ENCODE measurements around the gene HMX3. TPM values are rescaled to one million over a fixed set of nuclear protein-coding genes. Genes with fewer than 3 reads are reported as not detected.

The HMX3 gene
- total and polyA plus RNA-seq, 2 of the 8 experiments (the other 6 are each of a cell fraction or from before 2014, with no cell fraction given), result 0.05 TPM; not detected in 1

GRCh38 chr10:123126246-123126645 lies 9.5 kb upstream of the HMX3 start:
- WGBS, 2 experiments (ENCODE audit: extremely low coverage in 1 of 2, insufficient coverage in 1 of 2, insufficient read length in 1 of 2, insufficient replicate concordance in 2 of 2, low coverage in 1 of 2, low lambda C conversion rate in 2 of 2, missing lambda C conversion rate in 1 of 2), result 92% methylated on average over 5 of the region's 5 CpGs; no CpG with 5 or more reads in 1 of the 2 experiments
- Histone ChIP-seq H2BK20ac (ENCODE audit: low read length) (no peak overlapping the region), H4K91ac (replicated peaks; ENCODE audit: insufficient read length, low read length) (no peak overlapping the region), H2BK5ac (ENCODE audit: low read depth, low read length) (no peak overlapping the region), H3K4me3 (ENCODE audit: extremely low read depth in 1 of 4, insufficient read depth in 2 of 4, low read depth in 3 of 4, low read length in 4 of 4) (no peak overlapping the region), H4K20me1 (replicated peaks in 1 of 2; ENCODE audit: control insufficient read depth in 1 of 2, insufficient read depth in 2 of 2, low read length in 2 of 2) (no peaks in the 10 kb centered on the region), H3K27me3 (replicated peaks in 1 of 4; ENCODE audit: control insufficient read depth in 3 of 4, extremely low read depth in 1 of 4, insufficient read depth in 3 of 4, low read length in 3 of 4) (peaks cover 2 to 10% (median 4%) of the 10 kb centered on the region in 4 experiments), H3K56ac (replicated peaks; ENCODE audit: insufficient read length, low read depth, low read length) (no peak overlapping the region), H3K18ac (ENCODE audit: extremely low read depth, low read length) (no peak overlapping the region), H3K9me3 (ENCODE audit: insufficient read depth in 2 of 2, low read depth in 1 of 2, low read length in 1 of 2) (no peaks in the 10 kb centered on the region), H3K36me3 (ENCODE audit: control insufficient read depth in 2 of 4, insufficient read depth in 4 of 4, low read length in 3 of 4) (no peaks in the 10 kb centered on the region), H2AK5ac (ENCODE audit: low read depth, low read length) (no peak overlapping the region), H3K79me2 (ENCODE audit: control insufficient read depth in 1 of 2, insufficient read depth in 2 of 2, low read length in 2 of 2) (no peaks in the 10 kb centered on the region), H3K23ac (ENCODE audit: insufficient read length) (no peak overlapping the region), H2BK15ac (ENCODE audit: low read length) (no peak overlapping the region), H2AFZ (ENCODE audit: low read length) (no peak overlapping the region), H3K27ac (ENCODE audit: low read depth, low read length) (no peak overlapping the region), H2BK12ac (ENCODE audit: low read depth, low read length) (no peak overlapping the region), H3K4me2 (ENCODE audit: insufficient read depth in 1 of 2, low read depth in 2 of 2, low read length in 2 of 2) (no peak overlapping the region), H3K4ac (replicated peaks; ENCODE audit: insufficient read length, low read depth, low read length) (no peak overlapping the region), H4K5ac (ENCODE audit: insufficient read length, low read depth, low read length) (no peak overlapping the region), H3K14ac (ENCODE audit: insufficient read length) (no peak overlapping the region), H4K8ac (ENCODE audit: extremely low read depth, insufficient read depth, low read length) (no peak overlapping the region), H3K4me1 (replicated peaks in 1 of 4; ENCODE audit: control insufficient read depth in 3 of 4, insufficient read depth in 4 of 4, low read length in 3 of 4) (no peaks in the 10 kb centered on the region), H3K9ac (replicated peaks in 1 of 4; ENCODE audit: extremely low read depth in 1 of 4, low read depth in 3 of 4, low read length in 3 of 4) (no peak overlapping the region), H2BK120ac (replicated peaks; ENCODE audit: low read depth, low read length) (no peak overlapping the region), H3K79me1 (ENCODE audit: low read depth, low read length) (no peaks in the 10 kb centered on the region; the same call in 1 of the 2 replicates), H3K23me2 (ENCODE audit: low read depth, low read length) (no peaks in the 10 kb centered on the region)
- no peak for FAIRE-seq
- no peak for DNase-seq (ENCODE audit: low read depth in 1 of 2, low spot score in 2 of 2)
- POLR2A ChIA-PET (ENCODE audit: partially characterized antibody), result interaction anchor here (0.9 kb wide), 1 partner anchor 9 kb away, joined by 3 read pairs; no protein-coding TSS in a partner anchor
- CTCF ChIA-PET (ENCODE audit: partially characterized antibody), result interaction anchor here (0.8 kb wide), 1 partner anchor 42 kb away, joined by 3 read pairs; no protein-coding TSS in a partner anchor
- TF ChIP-seq SRF (IDR thresholded peaks at IDR 0.05; ENCODE audit: low read depth, low read length) (no peak), CTBP2 (IDR thresholded peaks at IDR 0.05; ENCODE audit: borderline replicate concordance, insufficient read depth, insufficient read length, low read length) (no peak), SIRT6 (IDR thresholded peaks at IDR 0.05; ENCODE audit: low read length) (no peak), SAP30 (IDR thresholded peaks at IDR 0.05; ENCODE audit: insufficient read depth, insufficient replicate concordance, low read length) (no peak), RXRA (IDR thresholded peaks at IDR 0.05; ENCODE audit: insufficient read depth, low read depth, low read length) (no peak), SIN3A (conservative IDR thresholded peaks at IDR 0.05 in 1 of 2, IDR thresholded peaks at IDR 0.05 in 1 of 2; ENCODE audit: low read depth in 1 of 2, low read length in 2 of 2) (no peak), TAF1 (IDR thresholded peaks at IDR 0.05; ENCODE audit: low read depth, low read length) (no peak), ZNF274 (IDR thresholded peaks at IDR 0.05; ENCODE audit: borderline replicate concordance, extremely low read depth, low read length) (no peak), POLR2AphosphoS5 (IDR thresholded peaks at IDR 0.05; ENCODE audit: low read depth, low read length) (no peak), CHD1 (IDR thresholded peaks at IDR 0.05; ENCODE audit: low read depth, low read length) (no peak), HDAC2 (IDR thresholded peaks at IDR 0.05; ENCODE audit: borderline replicate concordance in 1 of 2, low read depth in 2 of 2, low read length in 2 of 2) (no peak), MAFK (IDR thresholded peaks at IDR 0.05; ENCODE audit: low read depth, low read length) (no peak)
